Mammary epithelial cell (primary cell): Measurements from ENCODE around the gene FERMT1.

Experiments used
- EZH2 ChIP-seq: IDR thresholded peaks from 2 replicates; pipeline ENCODE4 v1.6.1; 2012; ENCODE audit warnings: low read length, inconsistent platforms, borderline replicate concordance
- TF ChIP-seq, protein P1 (sequence below), 2 donors: IDR thresholded peaks in 1 of 2; conservative IDR thresholded peaks in 1 of 2; 2 replicates each; pipeline ENCODE4 v1.5.1; 2011 to 2012; ENCODE audit warnings: inconsistent platforms in 2 of 2, low read length in 2 of 2, mild to moderate bottlenecking in 2 of 2, control low read depth in 1 of 2, low read depth in 1 of 2; ENCODE audit not compliant: insufficient read depth in 1 of 2; ENCODE audit errors: extremely low read depth in 1 of 2

GRCh38 chr20:6030453-6031080, 92.3 kb downstream of the FERMT1 start:
- TF ChIP-seq, protein P1, sequence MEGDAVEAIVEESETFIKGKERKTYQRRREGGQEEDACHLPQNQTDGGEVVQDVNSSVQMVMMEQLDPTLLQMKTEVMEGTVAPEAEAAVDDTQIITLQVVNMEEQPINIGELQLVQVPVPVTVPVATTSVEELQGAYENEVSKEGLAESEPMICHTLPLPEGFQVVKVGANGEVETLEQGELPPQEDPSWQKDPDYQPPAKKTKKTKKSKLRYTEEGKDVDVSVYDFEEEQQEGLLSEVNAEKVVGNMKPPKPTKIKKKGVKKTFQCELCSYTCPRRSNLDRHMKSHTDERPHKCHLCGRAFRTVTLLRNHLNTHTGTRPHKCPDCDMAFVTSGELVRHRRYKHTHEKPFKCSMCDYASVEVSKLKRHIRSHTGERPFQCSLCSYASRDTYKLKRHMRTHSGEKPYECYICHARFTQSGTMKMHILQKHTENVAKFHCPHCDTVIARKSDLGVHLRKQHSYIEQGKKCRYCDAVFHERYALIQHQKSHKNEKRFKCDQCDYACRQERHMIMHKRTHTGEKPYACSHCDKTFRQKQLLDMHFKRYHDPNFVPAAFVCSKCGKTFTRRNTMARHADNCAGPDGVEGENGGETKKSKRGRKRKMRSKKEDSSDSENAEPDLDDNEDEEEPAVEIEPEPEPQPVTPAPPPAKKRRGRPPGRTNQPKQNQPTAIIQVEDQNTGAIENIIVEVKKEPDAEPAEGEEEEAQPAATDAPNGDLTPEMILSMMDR (conservative IDR thresholded peaks at IDR 0.05 in 1 of 2, IDR thresholded peaks at IDR 0.05 in 1 of 2; ENCODE audit: extremely low read depth in 1 of 2, insufficient read depth in 1 of 2, low read depth in 1 of 2, low read length in 2 of 2): no peak
- TF ChIP-seq EZH2: no peak
